HPDE6-E6E7 (cell line): ENCODE results near the gene LIPN.

Source experiments
- DNase-seq: peaks from one replicate; pipeline ENCODE4 v3.0.0; 2011; ENCODE audit warnings: missing footprints; ENCODE audit errors: extremely low spot score

LIPN gene

DNA sequence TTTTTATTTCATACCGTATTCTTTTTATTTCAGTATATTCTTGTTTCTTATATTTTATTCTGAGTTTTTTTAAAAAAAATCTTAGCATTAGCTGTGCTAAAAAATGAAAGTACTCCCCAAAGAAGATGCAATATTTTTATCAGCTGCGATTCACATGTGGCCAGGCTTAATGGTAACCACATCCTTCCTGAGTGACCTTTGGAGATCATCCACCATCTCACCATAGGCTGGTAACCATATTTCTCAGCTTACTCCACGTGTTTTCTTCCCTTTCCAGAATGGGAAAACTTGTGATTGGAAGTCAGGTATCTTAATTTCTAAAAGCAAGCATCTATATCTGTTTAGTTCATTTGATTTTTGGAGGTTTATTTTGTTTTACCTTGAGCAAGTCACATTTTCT lies 23.9 kb downstream of the LIPN start:
- no peak for DNase-seq

DNA sequence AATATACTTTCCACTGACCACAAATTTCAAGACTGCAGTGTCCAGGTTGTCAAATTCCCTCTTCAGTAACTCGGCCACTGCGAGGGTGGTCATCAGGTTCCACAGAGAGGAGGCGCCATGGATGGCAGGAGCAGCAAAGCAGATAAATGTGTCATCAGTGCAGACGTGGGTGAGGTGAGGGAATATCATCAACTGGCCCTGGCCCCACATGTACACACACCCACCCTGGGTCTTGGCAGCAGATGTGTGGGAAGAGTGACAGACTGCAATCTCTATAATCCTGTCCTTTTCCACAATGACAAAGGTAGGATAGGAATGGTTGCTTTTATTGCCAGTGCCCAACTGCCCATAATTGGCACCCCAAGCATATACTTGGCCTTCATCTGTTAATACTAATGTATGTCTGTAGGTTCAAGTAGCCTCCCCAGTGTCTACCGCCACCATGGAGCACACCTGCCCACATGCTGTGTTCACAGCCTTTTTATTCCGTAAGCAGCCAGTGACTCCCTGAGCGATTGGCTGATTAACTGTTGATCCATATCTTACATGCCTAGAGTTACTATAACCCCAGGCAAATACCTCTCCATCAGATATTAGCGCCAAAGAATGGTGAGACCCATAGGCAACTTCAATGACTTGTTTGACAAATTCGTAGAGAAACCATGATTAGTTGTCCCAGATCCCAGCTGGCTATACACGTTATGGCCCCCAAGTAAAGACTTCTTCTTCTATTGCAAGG lies 26.4 kb downstream of the LIPN start:
- DNase-seq, result no peak

DNA sequence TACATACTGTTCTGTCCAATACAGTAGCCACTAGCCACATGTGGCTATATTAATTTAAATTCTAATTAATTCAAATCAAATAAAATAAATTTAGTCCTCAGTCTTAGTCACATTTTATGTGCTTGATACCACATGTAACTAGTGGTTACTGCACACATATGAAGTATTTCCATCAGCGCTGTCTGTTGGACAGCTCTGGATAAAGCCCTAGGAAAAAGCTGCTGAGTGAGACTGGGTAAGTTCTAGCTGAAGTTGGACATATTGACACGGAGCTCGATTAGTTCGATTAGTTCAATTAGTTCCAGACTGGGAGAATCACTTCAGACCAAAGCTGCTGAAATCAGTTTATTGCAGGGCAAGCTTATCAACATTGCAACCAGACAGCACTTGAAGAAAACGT lies 27.6 kb downstream of the LIPN start:
- DNase-seq, result no peak

DNA sequence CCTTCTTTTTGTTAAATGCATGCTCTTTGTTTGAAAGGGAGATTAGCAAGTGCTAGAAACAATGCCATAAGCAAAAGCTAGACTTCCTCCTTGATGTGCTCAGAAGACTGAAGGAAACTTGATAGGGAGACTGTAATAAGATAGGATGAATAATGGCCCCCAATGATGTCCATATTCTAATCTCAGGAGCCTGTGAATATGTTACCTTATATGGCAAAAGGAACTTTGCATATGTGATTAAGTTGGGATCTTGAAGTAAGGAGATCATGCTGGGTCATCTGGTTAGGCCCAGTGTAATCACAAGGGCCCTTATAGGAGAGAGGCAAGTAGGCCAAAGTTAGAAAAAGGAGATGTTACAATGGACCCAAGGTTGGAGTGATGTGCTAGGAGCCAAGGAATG lies 29.1 kb downstream of the LIPN start:
- no peak for DNase-seq

DNA sequence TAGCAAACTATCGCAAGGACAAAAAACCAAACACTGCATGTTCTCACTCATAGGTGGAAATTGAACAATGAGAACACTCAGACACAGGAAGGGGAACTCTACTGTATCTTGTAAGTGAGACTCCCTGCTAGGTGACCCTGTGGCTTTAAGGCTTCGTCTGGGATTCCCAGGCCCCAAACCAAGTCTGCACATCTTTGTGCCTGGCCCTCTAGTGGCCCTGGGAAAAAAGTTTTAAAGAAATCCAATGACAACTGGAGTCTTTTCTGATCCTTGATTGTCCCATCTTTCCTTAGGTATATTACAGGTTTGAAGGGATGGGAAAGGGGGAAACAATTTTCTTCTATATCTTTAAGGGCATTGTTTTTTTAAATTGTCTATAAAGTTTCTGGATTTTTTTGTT lies 32.1 kb downstream of the LIPN start:
- DNase-seq, result peak; percentile 27

DNA sequence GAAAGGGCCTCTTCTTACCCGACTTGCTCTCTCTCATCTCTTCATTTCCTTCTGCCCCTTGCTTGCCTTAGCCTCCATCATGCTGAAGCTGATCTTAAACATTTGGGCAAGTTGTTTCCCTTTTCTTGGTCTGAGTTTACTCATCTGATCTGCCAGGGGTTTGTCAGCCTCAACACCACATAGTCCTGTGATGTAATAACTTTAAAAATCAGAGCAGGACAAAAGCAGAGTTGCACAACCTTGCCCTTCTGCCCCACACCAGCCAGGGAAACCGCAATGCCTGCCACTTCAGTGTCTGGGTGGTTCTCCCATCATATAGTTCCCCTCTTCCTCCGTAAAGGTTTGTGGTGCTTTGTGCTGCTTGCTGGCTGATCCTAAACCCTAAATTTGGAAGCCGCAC lies 32.8 kb downstream of the LIPN start:
- DNase-seq, result peak; percentile 28

DNA sequence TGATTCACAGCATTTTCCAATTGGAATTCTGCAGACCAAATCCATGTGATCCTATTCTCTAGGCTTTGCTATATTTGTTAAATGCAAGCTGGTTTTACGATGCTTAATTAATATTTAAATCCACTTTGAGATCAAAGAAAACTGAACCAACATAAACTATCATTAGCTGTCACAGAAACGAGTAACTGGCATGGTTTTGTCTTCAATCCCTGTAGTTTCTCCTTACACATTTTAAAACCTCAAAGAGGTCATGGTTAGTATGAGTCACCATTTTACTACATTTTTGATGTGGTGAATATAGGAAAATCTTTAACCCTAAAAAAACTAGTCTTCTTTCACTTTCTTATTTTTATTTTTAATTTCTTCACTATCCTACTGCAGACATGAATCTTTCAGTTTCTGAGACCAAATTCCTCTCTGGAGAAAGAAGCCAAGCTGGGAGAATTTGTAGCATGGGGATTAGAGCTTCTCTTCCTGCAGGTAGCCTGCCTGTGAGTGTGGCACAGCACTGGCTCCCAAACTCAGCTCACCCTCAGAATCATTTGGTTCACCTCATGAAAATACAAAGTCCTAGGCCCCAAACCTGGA lies 34.0 kb downstream of the LIPN start:
- DNase-seq, result no peak

DNA sequence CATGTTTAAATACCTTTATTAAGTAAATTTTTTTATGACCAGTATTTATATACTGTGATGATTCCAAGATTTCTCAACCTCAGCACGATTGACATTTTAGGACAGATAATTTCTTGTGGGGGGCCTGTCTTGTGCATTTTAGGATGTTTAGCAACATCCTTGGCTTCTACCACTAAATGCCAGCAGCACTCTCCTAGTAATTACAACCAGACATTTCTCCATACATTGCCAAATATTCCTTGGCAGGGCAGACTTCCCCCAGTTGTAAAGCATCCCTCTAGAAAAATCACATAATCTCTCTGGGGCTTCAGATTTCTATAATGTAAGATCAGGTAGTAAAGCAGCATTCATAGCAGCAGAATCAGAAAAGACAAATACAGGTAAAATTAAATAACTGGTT lies 34.9 kb downstream of the LIPN start:
- DNase-seq, result no peak

DNA sequence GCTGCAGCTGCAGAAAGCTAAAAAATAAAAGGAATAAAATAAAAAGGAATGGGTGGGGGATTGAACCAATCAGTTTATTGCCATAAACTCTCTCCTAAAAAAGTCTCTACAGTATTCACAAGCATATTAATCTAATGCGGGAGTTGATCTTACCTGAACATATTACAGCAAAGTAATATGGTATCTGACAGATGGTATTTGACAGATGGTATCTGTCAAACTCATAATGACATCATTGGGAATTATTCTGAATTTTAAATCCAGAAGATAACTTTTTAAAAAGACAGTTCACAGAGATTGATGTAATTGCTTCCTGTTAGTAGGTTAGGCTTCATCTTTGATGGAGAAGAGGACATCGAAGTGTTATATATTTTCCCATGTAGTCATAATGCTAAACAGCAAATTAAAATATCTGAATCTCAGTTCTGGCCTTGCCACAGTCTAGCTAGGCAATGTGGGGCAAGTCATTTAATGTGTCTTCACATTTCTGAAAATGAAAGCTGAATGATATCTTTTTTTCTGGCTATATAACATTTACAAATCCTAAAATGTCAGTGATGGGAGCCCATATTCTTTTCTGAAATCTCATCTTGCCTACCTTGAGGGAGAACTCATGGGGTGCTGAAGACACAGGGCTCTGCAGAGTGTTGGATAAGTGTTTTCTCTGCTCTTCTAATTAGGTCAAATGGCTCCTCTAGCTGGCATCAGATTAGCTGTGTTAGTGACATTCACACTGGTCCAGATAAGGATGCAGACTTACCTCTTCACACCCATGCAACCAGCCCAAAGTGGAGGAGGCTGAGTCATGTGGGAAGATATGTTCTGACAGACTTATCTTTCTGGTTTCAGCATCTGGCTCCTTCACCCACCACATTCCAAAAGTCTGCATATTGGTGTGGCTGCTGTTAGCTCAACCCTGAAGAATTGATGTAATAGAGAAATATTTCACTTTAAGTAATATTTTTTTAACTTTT lies 40.6 kb downstream of the LIPN start:
- DNase-seq, result no peak

DNA sequence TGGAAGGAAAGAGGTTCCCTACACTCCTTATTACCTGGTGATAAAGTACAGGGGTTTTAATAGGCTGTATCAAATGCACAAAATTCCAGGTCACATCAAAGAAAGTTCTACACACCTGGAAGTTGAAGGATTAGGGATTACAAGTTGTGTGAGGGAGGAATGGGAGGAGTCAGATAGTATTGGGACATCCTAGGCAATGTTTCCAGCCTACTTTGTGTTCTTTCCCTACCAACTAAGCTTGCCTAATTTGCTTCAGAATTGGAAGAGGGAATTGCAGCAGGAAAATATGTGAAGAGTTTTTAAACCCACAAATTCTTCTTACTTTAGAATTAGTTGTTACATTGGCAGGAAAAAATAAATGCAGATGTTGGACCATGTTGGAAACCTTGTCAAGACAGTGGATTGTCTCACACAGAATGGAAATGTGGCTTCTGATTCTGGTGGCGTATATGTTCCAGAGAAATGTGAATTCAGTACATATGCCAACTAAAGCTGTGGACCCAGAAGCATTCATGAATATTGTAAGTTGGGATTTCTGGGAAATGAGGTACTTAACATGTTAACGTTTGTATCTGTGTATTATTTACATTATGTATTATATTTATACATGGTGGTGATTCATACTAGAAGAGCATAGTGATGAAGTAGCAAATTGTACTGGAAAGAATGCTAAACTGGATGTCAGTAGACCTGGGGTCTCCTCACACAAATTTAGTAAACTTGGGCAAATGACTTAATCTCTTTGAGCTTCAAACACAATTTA lies 42.9 kb downstream of the LIPN start, which contains the start of gene LIPM:
Gene LIPM (plus strand): TSS at position 208 of the 763 bp plus-strand sequence. CDS start 167 bp downstream, at position 375.
- no peak for DNase-seq

DNA sequence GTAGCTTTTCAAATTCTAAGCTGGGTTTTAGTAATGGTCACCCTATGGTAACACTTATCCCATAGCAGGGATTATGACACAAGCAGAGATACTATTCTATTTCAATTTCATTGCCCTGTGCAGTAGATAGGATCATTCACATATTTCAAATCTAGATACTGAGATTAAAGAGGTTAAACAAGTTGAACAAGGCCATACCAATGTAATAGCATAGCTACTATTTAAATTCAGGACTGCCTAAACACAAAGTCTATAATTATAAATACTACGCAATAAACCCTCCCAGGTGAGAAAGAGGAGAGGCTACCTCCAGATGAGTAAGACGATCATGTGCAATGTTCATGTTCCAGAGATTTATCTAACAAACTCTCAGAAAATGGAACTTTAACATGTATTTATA lies 43.8 kb downstream of the LIPN start:
- no peak for DNase-seq

DNA sequence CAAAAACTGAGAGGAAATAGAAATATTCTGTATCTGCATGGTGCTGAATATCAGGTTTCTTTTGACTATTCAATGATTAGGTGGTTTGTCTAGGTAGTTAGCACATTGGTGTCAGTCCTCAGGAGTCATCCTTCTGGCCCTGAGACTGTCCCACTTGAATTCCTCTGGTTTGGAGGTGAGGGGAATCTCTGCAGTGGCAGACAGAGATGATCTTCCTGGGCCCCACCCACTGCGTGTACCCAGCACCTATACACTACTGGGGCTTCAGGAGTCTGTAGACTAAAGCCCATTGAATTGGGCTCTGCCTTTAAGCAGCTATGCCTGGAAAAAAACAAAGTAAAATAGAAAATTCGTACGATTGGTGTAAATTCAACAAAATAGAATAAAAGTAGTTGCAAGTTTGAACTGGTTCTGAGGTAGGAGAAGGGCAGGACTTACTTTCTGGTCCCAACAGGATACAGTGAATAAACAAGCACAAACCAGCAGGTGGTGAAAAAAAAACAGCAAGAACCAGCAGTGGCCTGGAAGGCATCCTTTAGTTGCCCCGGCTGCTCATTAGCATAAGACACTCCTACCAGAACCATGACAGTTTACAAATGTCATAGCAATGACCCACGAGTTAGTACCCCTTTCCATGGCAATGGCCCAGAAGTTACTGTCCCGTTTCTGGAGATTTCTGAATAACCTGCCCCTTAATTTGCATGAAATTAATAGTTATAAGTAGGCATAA lies 44.4 kb downstream of the LIPN start:
- DNase-seq, result no peak

DNA sequence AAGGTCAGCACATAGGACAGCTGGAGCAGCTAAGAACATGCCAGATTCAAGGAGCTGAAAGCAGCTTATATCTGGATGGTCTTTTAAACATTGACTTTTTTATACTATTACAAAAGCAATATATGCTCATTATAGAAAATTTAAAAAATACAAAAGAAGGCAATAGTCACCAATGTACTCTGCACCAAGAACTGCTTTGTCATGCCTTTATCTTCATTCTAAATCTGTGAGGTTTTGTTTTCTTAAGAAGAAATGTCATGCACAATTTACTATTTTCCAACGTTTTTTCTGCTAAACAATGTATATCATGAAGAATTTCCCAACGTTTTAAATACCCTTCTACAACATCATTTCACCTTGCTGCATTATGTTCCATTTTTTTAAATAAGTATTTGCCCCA lies 45.5 kb downstream of the LIPN start:
- no peak for DNase-seq

DNA sequence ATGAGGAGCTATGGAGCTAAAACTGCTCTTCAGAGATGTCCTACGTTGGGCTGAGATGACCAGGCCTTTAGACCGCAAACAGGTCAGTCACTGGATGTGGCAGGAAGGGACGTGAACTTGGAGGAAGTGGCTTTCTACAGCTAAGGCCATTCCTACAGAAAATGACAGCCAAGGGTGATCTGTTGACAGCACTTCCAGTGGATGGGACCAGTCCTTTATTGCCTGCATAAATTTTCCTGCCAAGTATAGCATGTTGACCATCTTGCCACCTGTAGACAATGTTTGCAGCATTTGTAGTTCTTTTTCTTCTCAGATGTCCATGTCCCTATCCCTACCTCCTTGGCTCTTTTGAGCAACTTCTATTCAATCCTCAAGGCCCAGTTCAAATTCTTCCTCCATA lies 46.1 kb downstream of the LIPN start:
- no peak for DNase-seq

DNA sequence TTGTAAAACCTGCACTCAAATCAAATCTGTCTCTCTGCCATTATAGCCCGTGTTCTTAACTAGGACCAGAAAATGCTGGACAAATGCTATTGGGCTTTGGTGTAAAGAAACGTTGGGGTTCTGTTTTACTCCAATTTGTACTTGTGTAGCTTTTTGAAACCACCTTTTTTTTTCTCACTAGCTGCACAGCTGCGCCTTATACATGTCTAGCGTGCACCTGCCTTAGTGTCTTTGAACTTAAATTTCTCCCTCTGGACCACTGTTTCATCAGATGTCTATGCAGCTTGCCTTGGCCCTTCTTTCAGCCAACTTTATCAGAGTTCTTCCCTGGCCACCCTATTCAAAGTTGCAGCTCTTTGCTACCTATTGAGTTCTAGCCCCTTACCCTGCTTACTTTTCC lies 49.8 kb downstream of the LIPN start:
- DNase-seq, result no peak

DNA sequence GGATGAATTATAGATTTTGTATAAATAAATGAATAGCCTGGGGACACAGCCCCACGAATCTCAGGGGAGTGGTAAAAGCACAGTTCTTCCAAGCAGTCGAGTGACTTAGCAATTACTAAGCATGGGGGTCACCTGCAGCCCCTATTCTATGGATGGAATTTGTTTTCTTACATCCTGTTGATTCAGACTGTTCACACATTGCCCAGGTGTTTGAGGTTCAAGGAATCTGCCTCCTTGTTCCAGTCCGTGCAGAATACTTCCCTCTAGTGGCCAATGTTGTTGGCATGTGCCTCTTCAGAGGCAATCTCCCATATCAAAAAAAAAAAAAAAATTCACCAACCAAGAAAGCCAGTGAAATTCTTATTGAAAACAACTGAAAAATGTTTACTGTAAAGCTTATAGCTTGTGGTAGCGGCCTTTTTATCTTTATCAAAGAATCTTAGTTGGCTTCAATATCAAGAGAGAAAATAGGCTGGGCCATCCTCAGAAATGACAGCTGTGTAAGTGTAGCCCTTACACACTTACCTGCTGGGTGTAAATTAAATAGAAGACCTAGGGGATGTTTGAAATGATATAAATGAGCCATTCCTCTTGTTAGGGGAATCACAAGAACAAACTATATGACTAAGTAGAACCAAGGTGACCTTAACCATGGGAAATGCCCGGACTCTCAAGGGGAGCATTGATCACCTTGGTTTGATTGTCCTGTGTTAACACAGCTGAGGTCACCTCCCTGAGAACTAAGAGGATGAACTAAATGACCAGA lies 50.6 kb downstream of the LIPN start:
- DNase-seq, result peak; percentile 51

DNA sequence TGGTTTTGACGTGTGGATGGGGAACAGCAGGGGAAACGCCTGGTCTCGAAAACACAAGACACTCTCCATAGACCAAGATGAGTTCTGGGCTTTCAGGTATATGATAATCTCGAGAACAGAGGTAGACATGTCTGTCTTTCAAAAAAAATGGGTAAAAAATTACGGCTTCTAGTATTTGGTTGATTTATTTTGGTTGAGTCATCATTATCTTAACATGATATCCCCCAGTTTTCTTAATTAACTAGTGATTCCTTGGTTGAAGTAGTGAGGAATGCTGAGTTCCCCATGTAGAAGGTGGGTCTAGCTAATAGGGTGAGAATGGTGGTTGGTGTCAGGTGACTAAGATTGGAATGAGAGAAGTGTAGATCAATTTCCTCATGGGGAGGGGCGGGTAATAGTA lies 53.4 kb downstream of the LIPN start:
- no peak for DNase-seq

DNA sequence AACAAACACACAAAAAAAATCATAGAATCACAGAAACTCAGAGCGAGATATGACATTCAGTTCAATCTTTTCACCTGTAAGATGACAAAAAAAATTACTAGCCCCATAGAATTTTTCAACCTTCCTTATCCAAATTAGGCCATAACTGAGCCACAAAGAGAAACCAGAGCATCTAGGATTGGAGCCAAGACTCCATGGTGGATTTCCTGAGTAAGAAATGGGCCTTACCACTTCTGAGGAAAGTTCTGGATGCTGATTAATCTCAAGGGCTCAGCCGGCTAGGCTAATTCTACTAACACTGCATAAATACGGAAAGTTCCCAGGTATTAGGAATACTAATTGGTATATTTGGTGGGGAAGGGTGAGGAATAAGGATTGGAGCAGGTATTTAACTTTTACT lies 59.5 kb downstream of the LIPN start:
- no peak for DNase-seq

DNA sequence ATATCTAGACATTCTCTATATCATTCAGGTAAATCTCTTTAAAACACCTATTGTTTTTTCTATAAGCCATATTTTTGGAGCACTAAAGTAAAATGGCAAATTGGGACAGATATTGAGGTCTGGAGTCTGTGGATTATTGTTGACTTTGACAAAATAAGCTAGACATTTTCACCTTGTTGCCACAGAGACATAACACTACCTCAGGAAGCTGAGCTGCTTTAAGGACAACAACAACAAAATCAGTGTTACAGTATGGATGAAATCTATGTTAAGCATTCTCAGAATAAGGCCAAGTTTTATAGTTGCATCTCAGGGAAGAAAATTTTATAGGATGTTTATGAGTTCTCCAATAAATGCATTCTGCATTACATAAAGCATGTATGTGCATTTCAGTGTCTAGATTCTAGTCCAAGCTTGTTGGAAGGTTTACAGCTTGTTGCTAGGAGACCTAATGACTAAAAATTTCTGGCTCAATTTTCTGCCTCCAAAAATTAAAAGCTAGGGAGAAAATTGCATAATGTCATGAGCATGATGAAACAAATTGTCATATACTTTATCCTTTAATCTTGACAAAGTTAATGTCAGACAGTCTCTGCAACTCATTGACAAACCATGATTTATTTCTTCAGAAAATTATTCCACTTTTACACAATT lies 61.1 kb downstream of the LIPN start:
- DNase-seq, result peak; percentile 27

DNA sequence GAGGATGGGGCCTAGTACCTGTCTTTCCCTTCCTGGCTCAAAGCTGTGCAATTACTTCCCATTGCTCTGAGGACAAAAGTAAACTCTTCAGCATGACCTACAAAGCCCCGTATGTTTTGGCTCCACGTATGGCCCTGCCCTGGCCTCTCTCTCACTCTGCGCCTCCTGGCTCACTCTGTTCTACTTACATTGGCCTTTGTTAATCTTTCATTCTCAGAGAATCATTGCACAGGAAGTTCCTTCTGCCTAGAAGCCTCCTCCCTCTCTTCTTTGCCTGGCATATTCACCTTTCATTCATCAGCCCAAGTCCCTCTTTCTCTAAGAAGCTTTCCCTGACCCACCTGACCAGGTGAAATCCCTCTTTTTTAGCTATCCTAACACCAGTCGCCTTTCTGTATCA lies 66.6 kb downstream of the LIPN start:
- DNase-seq, result no peak
